GM19468 (cell line): ENCODE data around the gene MEF2B.
A peak's percentile ranks its signal among the peaks of the same experiment; 100 is the strongest.
"Not testable (repeated sequence)": the region's sequence is repeated elsewhere in the genome, so short reads cannot be mapped to it uniquely, and the experiment has no call there.

ENCODE experiments used
- ATAC-seq: cut with Tn5 transposase; IDR thresholded peaks from one replicate; pipeline ENCODE4 v1.9.1; 2021; ENCODE audit warnings: mild to moderate bottlenecking, moderate library complexity, moderate number of reproducible peaks; ENCODE audit not compliant: unreplicated experiment; ENCODE audit errors: extremely low read depth

The MEF2B gene

DNA sequence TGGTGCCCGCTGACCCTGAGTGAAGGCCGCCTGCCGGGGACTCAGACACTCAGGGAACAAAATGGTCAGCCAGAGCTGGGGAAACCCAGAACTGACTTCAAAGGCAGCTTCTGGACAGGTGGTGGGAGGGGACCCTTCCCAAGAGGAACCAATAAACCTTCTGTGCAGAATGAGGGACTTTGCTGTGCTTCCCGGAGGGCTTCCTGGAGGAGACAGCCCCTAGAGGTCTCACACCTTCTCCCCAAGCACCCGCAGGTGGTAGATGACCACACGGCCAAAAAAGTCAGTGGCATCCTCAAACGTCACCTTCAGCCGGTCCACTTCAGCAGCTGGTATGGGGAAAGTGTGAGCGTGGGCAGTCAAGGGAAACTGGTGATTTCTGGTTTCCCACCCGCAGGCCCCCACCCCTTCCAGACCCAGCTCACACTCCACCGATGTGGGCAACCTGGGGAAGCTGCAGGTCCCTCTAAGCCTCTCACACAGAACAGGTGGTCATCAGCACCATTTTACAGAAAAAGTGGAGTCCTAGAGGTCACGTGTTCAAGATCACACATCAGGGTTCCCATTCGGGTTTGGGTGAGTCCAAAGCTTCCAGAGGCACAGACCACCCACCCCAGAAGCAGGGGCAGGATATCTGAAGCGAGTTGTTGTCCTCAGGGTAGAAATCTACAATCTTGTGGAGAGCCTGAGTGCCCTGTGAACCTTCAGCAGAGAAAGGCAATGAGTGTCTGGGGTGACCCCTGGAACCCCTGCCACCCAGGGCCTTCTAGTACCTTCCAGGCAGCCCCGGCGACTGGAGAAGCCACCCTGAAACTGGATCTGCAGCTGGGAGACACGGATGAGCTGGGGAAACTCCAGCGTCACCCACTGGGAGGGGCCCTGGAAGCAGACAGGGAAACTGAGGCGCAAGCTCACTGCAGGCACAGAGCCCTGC, 31.9 kb upstream of the MEF2B start:
- ATAC-seq = no peak

DNA sequence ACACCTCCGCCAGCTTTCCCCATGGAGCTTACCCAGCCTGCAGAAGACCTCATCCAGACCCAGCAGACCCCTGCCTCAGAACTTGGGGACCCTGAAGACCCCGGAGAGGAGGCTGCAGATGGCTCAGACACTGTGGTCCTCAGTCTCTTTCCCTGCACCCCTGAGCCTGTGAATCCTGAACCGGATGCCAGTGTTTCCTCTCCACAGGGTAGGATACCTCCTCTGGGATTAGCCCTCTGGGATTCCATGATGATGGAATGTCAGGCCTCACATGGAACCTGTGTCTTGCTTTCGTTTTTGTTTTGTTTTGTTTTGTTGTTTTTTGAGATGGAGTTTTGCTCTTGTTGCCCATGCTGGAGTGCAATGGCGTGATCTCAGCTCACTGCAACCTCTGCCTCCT, 23.9 kb upstream of the MEF2B start:
- no peak for ATAC-seq

DNA sequence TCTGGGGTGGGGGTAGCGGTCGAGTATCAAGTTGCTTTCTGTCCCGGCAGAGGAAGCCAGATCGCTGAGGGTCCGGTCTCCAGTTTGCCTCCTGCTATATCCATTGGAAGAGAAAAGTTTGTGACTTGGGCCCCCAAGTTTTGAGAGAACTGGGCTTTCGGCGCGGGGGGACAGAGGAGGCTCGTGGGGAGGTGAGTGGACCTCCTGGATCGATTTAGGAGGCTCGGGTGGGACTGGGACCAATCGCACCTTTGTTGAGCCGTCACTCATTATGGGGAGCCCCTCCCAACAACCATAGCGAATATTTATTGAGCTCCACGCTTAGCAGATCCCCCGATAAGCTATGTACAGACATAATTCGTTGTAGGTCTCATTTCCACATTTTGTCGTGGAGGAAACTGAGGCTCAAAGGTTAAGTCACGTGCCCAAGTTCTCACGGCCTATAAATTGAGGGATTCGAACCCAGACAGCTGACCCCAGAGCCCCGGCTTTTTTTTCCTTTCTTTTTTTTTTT, 22.9 kb upstream of the MEF2B start:
- ATAC-seq = no peak

DNA sequence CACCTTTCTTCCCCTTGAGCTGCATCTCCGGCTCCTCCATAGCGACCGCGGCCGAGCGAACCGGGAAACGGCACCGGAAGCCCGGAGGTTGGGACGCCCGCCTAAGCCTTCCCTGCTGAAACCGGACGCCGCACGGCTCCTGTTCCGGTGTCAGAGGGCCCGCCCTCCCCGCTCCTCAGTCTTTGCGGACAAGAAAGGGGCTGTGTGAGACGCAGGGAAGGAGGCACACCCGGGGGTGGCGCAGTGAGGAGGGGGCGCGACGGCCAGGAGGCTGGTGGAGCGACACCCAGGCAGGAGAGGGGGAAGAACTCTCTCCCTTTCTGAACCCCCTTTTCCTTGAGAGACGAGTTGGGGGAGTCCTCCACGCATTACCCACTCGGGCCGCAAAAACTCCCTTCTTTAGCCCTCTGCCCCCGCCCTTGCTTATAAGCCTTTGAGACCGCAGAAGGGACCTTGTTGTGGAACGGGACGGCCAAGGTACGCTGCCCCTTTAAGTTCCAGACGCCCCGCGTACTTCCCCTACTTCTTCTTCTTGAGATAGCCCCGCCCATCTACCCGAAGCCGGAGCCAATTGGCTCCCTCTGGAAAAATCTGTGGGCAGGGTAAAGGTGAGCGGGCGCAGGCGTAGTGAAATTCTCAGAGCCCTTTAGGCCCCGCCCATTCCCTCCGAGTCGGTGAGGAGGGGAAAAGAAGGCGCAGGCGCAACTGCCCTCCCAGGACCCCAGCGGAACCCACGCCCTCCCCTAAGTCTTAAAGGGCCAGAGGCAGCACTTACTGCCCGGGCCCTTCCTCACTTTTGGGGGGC, 22.2 kb upstream of the MEF2B start, which contains the start of the genes BORCS8 and RFXANK:
BORCS8 (minus strand) TSS at position 75 of the 805 bp plus-strand sequence; CDS start at position 40, 35 bp downstream.
RFXANK (plus strand) TSS at position 181 of the 805 bp plus-strand sequence. CDS start 1,689 bp downstream, outside the sequence.
- ATAC-seq = peak; percentile 77

DNA sequence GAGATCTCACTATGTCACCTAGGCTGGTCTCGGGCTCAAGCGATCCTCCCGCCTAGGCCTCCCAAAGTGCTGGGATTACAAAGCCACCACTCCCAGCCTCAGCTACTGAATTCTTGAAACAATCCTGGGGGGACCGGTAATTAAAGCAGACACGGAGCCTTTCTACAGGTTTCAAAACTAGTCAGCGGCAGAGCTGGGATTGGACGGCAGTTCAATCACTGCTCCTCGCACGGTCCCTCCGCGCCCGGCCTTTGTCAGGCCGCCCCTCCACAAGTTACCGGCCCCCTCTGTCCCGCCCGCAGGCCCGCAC, 21.7 kb upstream of the MEF2B start:
- no peak for ATAC-seq

DNA sequence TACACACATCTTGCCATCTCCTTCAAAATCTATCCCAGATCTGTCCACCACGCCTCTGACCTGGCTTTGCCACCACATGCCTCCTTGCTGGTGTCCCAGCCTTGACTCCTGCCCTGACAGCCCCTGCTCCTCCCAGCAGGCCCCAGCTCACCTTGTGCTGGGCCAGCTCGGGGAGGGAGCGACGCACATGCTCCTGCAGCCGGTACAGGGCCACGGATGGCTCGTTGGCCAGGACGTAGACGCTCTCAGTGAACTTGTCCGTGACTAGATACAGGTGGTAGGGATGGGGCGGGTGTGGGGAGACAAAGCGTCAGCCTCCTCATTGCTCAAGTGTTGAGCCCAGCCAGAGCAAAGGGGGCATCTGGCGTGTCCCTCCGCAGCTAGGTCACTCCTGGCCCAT, 16.7 kb upstream of the MEF2B start:
- no peak for ATAC-seq

DNA sequence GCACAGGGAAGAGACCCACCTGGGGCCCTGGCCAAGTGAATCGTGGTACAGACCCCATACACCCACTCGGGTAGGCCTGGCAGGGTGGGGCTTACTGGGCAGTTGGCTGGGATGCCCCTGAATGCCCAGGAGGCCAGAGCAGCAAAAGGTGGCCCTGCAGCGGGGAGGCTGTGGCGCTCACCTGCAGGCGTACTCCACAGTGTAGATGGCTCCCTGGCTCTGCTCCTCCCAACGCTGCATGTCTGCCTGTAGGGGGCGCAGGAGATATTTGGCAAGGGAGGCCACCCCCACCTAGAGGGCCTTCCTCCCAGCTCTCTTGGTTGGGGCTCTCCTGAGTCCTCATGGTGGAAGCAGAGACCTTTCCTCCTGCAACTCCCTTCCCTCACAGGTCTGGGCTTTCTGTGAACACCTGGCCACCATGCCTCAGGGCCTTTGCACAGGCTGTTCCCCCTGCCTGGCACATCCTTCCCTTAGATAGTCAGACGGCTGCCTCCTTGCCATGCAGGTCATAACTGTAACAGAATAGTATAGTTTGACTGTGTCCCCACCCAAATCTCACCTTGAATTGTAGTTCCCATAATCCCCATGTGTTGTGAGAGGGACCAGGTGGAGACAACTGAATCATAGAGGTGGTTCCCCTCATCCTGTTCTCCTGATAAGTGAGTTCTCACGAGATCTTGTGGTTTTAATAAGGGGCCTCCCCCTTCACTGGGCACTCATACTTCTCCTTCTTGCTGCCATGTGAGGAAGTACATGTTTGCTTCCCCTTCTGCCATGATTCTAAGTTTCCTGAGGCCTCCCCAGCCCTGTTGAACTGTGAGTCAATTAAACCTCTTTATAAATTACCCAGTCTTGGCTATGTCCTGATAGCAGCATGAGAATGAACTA, 16.0 kb upstream of the MEF2B start:
- no peak for ATAC-seq

DNA sequence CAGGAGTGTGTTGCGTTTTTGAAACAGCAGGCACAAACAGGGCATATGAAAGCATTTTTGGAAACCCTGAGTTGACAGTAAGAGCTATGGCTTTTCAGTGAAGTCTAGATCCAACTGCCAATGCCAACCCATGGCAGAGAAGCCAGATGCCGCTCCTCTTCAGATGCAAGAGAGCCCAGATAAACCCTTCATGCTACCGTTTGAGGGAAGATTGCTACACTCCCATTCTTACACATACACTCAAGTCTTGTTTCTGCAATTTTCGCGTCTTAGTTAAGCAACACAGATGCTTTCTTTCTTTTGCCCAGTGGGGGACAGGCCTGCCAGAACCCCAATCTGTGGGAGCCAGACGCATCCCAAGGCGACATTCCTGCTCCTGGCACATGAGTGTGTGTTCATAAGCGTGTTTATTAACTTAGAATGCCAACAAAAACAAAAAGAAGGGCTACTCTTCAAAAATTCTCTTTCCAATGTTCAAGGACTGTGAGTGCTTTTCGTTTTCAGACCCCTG, 11.5 kb upstream of the MEF2B start:
- no peak for ATAC-seq

DNA sequence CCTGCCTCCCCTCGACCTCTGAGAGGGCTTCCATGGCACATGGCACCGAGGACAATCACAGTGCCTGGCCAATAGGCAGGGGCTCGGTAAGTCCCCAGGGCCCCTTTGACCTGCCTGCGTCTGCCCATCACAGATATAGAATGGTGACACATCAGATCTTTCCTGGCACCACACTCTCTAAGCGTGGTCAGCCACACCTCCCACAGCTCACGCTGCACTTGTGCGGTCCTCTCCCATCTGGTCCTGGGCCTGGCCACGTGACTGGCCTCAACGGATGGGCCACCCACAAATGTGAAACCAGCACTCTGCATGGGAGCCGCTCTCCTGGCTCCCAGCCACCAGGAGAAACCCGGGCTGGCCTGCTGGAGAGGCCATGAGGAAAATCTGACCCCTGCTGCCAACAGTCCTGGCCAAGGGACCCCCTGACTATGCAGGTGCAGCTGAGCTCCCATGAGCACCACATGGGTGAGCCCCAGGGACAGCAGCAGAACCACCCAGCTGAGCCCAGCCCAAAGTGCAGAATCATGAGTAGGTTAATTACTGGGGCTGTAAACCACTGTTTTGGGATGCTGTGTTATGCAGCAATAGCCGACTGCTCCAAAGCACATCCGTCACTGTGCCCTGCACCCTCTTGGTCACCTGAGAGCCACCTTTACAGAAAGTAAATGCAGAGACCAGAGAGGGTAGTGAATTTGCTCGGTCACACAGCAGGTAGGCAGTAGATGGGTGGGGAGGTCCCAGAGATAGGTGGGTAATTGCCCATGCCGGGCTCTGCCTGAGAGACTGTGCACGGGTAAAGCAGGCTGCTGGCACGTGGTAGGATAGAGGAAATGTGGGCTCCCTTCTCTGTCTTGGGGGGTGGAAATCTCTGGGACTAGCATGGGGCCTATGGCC, 9.7 kb upstream of the MEF2B start:
- no peak for ATAC-seq

DNA sequence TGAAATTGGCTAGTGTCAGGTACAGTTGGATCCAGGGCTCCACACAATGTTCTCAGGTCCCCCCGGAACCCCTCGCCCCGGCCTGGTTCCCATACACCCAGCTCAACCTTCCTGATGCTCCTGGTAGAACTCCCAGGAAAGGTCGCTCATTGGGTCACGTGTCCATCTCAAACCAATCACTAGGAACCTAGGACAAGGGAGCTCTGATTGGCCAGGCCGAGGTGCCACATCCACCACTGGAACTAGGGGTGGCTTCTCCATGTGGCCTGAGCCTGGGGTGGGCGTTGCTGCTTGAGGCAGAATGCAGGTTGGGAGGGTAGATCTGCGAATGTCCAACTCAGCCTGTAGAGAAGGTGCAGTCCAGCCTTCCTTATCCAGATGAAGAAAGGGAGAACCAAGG, 6.9 kb upstream of the MEF2B start:
- no peak for ATAC-seq

DNA sequence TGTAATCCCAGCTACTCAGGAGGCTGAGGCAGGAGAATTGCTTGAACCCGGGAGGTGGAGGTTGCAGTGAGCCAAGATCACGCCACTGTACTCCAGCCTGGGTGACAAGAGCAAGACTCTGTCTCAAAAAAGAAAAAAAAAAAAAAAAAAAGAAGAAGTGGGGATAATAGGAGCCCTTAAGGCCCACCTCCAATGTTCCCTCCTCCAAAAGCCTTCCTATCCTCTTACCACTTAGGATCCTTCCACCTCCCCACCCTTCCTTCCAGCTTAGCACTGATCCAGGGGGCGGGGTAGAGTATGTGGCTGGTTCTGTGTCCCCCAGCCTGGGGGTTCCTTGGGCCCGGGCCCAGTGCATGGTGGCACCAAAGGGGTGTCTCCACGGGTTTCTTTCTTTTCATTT, 3.2 kb upstream of the MEF2B start:
- ATAC-seq = not testable (repeated sequence)

DNA sequence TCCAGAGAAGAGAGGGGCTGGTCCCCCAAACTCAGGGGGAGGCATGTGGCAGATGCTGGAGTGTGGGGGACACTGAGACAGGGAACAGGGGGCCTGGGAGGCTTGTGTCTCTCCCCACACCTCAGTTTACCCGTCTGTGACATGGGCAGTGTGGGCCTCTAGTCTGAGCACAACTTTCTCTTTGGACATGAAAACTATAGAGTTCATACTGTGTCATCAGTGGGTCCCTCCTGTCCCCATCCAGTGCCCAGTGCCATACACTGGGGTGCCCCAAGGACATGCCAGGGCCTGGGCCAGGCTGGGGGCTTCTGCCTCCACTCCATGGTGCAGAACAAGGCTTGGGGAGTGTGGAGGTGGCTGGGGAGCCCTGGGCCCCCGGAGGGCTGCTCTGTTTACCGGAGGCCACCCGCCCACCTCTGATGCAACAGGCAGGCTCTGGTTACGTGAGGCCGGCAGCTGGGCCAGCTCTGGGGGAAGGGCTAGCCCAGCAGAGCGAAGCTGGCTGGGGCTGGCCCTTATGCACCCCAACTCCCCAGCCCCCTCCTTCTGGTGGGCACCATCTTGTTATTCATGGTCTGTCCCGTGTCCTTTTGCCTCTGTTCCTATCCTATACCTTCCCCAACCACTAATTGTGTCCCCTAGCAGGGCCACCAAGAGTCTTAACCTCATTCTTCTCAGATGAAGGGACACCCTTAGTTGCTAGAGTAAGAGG, 1.9 kb upstream of the MEF2B start:
- ATAC-seq = no peak

DNA sequence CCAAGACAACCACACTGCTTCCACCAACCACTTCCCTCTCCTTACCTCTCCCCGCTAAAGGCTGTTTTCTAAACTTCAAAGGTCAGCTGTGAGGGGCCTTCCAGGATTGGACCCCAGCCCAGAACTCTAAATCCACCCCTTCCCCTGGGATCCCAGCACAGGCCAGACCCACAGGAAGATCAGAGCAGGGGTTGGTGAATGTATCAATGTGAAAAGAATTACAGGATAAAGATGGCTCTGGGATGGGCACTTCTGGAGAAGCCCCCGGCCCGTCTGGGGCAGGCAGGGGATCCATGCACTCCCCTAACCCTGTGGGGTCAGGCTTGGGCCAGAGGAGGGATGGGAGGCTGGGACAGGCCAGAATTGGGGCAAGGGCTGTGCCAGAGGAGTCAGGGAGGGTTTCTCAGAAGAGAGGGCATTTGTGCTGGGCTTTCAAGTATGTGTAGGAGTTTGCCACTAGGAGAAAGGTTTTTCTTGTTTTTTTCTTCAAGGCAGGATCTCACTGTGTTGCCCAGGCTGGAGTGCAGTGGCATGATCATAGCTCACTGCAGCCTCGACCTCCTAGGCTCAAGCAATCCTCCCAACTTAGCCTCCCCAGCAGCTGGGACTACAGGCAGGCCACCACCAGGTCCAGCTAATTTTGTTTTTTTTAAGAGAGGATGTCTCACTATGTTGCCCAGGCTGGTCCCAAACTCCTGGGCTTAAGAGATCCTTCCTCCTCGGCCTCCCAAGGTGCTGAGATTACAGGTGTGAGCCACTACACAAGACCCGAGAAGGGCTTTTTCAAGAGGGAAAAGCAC, 1.0 kb upstream of the MEF2B start:
- ATAC-seq = no peak

DNA sequence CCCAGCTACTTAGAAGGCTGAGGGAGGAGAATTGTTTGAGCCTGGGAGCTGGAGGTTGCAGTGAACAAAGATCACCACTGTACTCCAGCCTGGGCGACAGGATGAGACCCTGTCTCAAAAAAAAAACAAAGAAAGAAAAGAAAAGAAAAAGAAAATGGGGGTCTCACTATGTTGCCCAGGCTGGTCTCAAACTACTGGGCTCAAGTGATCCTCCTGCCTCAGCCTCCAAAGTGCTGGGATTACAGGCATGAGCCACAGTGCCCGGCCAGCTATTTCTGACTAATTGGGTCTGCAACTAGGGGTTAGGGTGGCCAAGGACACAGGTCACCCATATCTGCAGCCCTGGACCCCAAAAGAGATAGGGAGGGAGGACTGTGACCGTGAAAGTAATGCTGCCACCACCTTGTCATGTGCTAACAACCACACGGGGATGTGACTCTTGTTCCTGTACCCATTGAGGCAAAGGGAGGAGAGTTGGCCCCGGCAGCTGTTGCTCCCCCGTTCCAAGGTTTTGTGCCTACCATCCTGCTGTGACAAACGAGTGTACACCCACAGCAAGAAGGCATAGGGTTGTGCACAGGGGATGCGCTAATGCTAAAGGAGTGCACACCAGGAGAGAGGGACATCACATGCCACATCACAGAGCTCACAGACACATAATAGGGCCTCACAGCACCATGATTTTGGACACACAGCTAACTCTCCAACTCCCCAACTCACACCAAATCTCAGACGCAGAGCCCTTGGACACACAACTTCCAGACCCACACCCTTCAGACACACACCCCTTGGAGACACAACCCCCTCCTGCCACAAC, 619 bp downstream of the MEF2B start:
- ATAC-seq = no peak

DNA sequence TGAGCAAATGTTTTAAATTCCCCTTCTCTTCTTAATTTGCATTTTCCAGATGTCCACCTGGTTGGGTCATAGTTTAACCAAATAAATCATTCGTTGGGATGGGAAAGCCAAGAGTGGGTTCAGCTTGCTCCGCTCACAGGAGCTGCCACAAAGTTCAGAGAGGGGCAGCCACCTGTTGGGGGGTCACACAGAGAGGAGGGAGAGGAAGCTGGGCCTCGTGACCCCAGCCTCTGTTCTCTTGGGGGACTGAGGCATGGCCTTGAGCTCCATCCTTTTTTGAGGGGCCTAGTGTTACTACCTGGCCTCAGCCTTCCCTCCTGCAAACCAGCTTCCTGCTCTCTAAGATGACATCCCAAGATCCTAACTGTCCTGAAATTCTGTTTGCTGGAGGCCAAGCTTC, 2.5 kb downstream of the MEF2B start:
- ATAC-seq = no peak

DNA sequence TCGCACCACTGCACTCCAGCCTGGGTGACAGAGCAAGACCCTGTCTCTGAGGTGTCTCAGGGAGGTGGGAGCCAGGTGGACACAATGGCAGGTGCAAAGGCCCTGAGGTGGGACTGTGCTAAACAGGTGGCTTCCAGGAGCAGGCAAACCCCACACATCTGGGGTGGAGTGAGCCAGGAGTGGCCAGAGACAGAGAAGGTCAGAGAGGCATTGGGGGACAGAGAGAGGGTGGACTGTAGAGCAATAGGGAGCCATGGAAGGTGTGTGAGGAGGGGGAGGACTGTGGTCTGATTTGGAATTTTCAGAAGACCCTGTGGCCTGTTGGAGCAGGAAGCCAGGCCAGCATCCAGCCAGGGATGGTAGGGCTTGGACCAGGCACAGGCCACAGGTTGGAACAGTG, 4.7 kb downstream of the MEF2B start:
- ATAC-seq = no peak

DNA sequence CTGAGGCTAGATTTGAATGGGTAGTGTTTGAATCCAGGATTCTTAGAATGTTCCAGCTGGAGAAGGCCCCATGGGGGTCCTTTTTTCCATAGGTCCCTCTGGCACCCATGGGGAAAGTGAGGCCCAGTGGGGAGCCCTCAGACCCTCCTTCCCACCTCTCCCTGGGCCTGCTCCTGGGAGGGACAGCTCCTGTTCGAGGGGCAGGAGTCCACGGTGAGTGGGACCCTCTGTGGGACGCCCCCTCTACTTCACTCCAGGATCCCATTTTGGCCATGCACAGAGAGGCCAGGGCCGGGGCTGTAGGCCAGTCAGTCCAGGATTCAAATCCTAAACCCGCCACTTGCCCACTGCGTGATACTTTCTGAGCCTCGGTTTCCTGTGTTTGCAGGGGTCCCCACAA, 7.6 kb downstream of the MEF2B start:
- no peak for ATAC-seq
